Endothelial cell of umbilical vein (primary cell): ENCODE data around the gene MED12L. TPM values are rescaled to one million over a fixed set of nuclear protein-coding genes. Genes with fewer than 3 reads are reported as not detected.
A peak's percentile ranks its signal among the peaks of the same experiment; 100 is the strongest.

Experiments used
- BruUV-seq: library from RNA; stranded (reverse); fragments of 400-500 nt; replicated peaks from 2 replicates; lab custom pipeline; 2021; lab: Mats Ljungman, UMichigan
- CTCF ChIA-PET: fragments of 300-600, 350-600 bp; sonication (Branson Sonifier 250); formaldehyde crosslinking; loops from one replicate; lab custom pipeline; 2021; ENCODE audit warnings: antibody characterized with exemption, inconsistent platforms; lab: Charles Lee
- POLR2A ChIA-PET: fragments of 300-600, 350-600 bp; sonication (Branson Sonifier 250); formaldehyde crosslinking; loops from one replicate; lab custom pipeline; 2021; ENCODE audit warnings: antibody characterized with exemption, inconsistent platforms; lab: Charles Lee
- DNase-seq: peaks from one replicate; pipeline ENCODE4 v3.0.0-alpha.2; 2011; ENCODE audit warnings: low read depth, low spot score
- FAIRE-seq: peaks from 2 replicates; lab custom pipeline; 2011; peaks lifted over from hg19 to GRCh38; lab: Jason Lieb, UNC
- H2AFZ ChIP-seq: 2 replicates; pipeline ENCODE4 v1.6.0; 2012; ENCODE audit warnings: low read depth, low read length, control low read depth, inconsistent platforms
- H3K27ac ChIP-seq: 2 replicates; pipeline ENCODE4 v1.5.1; 2011; ENCODE audit warnings: low read depth, mild to moderate bottlenecking, control low read depth, low read length, moderate library complexity; ENCODE audit not compliant: insufficient read depth
- H3K27me3 ChIP-seq, 2 experiments: 2 replicates each; pipeline versions ENCODE4 v1.6.0 to v1.6.1; 2011; ENCODE audit warnings: low read length in 2 of 2, mixed read lengths in 1 of 2; ENCODE audit not compliant: control insufficient read depth in 2 of 2, insufficient read depth in 2 of 2
- H3K36me3 ChIP-seq, 2 experiments: 2 replicates in 1 of 2; 3 replicates in 1 of 2; pipeline ENCODE4 v1.5.1; 2011; ENCODE audit warnings: low read length in 2 of 2, mild to moderate bottlenecking in 1 of 2, moderate library complexity in 1 of 2; ENCODE audit not compliant: control insufficient read depth in 2 of 2, insufficient read depth in 2 of 2; ENCODE audit errors: extremely low read depth in 1 of 2
- H3K4me1 ChIP-seq: 3 replicates; pipeline ENCODE4 v1.5.1; 2011; ENCODE audit warnings: mild to moderate bottlenecking, low read length; ENCODE audit not compliant: control insufficient read depth, insufficient read depth; ENCODE audit errors: extremely low read depth
- H3K4me2 ChIP-seq: 2 replicates; pipeline ENCODE4 v1.6.1; 2011; ENCODE audit warnings: low read length, control low read depth, mixed read lengths; ENCODE audit not compliant: insufficient read depth
- H3K4me3 ChIP-seq, 3 experiments: fragments of 200-600 bp in 1 of 3; sonication (generic), shearing (Covaris generic) in 1 of 3; replicated peaks in 1 of 3; 2 replicates each; pipeline ENCODE4 v1.5.1; 2011 to 2016; ENCODE audit warnings: control low read depth in 3 of 3, low read length in 3 of 3, mild to moderate bottlenecking in 2 of 3, inconsistent platforms in 1 of 3, low read depth in 1 of 3, moderate library complexity in 1 of 3; ENCODE audit not compliant: insufficient read depth in 1 of 3
- H3K79me2 ChIP-seq: 2 replicates; pipeline ENCODE4 v1.6.0; 2012; ENCODE audit warnings: low read length, inconsistent platforms; ENCODE audit not compliant: control insufficient read depth, insufficient read depth
- H3K9ac ChIP-seq: replicated peaks from 2 replicates; pipeline ENCODE3; 2011; ENCODE audit warnings: low read length, control low read depth; ENCODE audit not compliant: insufficient read depth; ENCODE audit errors: extremely low read depth
- H3K9me1 ChIP-seq: replicated peaks from 3 replicates; pipeline ENCODE4 v1.6.0; 2011; ENCODE audit warnings: mild to moderate bottlenecking, low read length; ENCODE audit not compliant: control insufficient read depth, insufficient read depth; ENCODE audit errors: extremely low read depth
- H3K9me3 ChIP-seq: replicated peaks from 2 replicates; pipeline ENCODE4 v1.5.1; 2012; ENCODE audit warnings: low read length, inconsistent platforms; ENCODE audit not compliant: control insufficient read depth, insufficient read depth
- H4K20me1 ChIP-seq: replicated peaks from 2 replicates; pipeline ENCODE3; 2011; ENCODE audit warnings: mild to moderate bottlenecking, low read length; ENCODE audit not compliant: control insufficient read depth, insufficient read depth; ENCODE audit errors: extremely low read depth
- FOS ChIP-seq: IDR thresholded peaks from 2 replicates; pipeline ENCODE4 v1.6.1; 2011; ENCODE audit warnings: mild to moderate bottlenecking, low read length, moderate library complexity, borderline replicate concordance; ENCODE audit not compliant: insufficient read depth
- GATA2 ChIP-seq: IDR thresholded peaks from 2 replicates; pipeline ENCODE4 v1.7.0; 2011; ENCODE audit warnings: low read depth, mild to moderate bottlenecking, moderate library complexity, mixed read lengths, low read length; ENCODE audit not compliant: insufficient read length, insufficient read depth
- POLR2AphosphoS5 ChIP-seq: IDR thresholded peaks from 2 replicates; pipeline ENCODE4 v1.6.1; 2012; ENCODE audit warnings: low read depth, mild to moderate bottlenecking, control low read depth, low read length, moderate library complexity; ENCODE audit not compliant: insufficient read depth
- dilution Hi-C: fragments of 300-500 bp; cut with MboI; formaldehyde crosslinking; loops from one replicate; pipeline ENCODE4 v1.15.0; 2019; ENCODE audit warnings: low sequenced_read_pairs; ENCODE audit not compliant: extremely low pct_ligation_motif_present
- intact Hi-C: fragments of 100-400 bp; cut with micrococcal nuclease; formaldehyde crosslinking; loops from one replicate; pipeline ENCODE4 v1.10.0; 2022
- polyA plus RNA-seq, 4 experiments: library from polyadenylated mRNA; depleted of rRNA in 3 of 4; stranded (reverse) in 3 of 4; unstranded in 1 of 4; fragments of >200 nt; gene quantifications; 2 replicates each; pipeline versions ENCODE4 v1.2.1 to v1.2.3, GENCODE V29; 2011 to 2012; ENCODE audit warnings: missing spikeins in 1 of 4
- total RNA-seq: library from RNA; stranded (reverse); gene quantifications from 2 replicates; pipeline ENCODE4 v1.2.3, GENCODE V29; 2021
- TF ChIP-seq, protein P1 (sequence below), 2 donors: IDR thresholded peaks; 1 replicate in 1 of 2; 2 replicates in 1 of 2; pipeline ENCODE4 v1.5.1; 2011; ENCODE audit warnings: low read length in 2 of 2, mild to moderate bottlenecking in 2 of 2, moderate library complexity in 2 of 2, control low read depth in 1 of 2, inconsistent platforms in 1 of 2, low read depth in 1 of 2; ENCODE audit not compliant: insufficient read depth in 1 of 2; ENCODE audit errors: extremely low read depth in 1 of 2

Gene MED12L
- total and polyA plus RNA-seq, 2 donors (not counting 3 experiments of a cell fraction or from before 2014, with no cell fraction given), result 0.03 to 0.27 TPM

DNA sequence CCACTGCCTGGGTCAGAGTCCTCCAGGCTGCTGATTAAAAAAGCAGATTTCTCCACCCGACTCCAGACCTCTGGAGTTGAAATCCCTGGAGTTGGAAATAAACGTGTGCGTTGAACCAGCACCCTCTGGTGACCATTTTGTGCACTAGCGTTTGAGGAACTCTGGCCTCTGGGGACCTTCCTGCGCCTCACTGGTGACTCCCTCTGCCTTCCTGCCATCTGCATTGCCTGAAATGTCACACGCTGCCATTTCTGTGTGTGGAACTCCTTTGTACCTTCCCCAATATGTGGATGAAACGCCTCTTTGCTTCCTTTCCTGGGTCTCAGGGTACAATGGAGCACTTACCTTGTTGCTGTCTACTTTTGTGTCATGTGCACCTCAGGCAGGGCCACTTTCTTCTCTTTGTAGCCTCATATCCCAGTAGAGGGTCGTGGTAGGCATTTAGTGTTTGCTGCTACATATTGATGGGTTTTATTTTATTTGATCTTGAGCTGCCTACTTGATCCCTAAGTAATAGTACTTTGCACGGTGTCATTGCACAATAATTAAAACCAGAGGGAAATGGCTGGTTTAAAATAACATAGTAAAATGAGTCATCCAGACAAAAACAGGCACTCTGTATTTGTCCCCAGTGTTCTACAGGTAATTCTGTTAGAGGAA lies 60.7 kb downstream of the MED12L start:
- BruUV-seq, result no TSS peak
- TF ChIP-seq FOS (peak; percentile 43), POLR2AphosphoS5 (no peak), GATA2 (no peak)
- TF ChIP-seq, protein P1, sequence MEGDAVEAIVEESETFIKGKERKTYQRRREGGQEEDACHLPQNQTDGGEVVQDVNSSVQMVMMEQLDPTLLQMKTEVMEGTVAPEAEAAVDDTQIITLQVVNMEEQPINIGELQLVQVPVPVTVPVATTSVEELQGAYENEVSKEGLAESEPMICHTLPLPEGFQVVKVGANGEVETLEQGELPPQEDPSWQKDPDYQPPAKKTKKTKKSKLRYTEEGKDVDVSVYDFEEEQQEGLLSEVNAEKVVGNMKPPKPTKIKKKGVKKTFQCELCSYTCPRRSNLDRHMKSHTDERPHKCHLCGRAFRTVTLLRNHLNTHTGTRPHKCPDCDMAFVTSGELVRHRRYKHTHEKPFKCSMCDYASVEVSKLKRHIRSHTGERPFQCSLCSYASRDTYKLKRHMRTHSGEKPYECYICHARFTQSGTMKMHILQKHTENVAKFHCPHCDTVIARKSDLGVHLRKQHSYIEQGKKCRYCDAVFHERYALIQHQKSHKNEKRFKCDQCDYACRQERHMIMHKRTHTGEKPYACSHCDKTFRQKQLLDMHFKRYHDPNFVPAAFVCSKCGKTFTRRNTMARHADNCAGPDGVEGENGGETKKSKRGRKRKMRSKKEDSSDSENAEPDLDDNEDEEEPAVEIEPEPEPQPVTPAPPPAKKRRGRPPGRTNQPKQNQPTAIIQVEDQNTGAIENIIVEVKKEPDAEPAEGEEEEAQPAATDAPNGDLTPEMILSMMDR (IDR thresholded peaks at IDR 0.05; ENCODE audit: extremely low read depth in 1 of 2, insufficient read depth in 1 of 2, low read depth in 1 of 2, low read length in 2 of 2), result peak; percentile 86 to 87
- H3K36me3 ChIP-seq, result no peaks in the 10 kb centered on the region
- FAIRE-seq (peak; percentile 85), DNase-seq (peak; percentile 65)
- intact Hi-C loops, result loop anchor here (1.0 to 5.0 kb wide), 8 partner anchors 60 to 617 kb away; no protein-coding TSS in a partner anchor
- ChIA-PET CTCF (interaction anchor here (1.1 to 4.7 kb wide), 6 partner anchors 79 to 425 kb away, joined by 3 to 37 read pairs (median 14); no protein-coding TSS in a partner anchor), POLR2A (no interaction called here)
- no peaks in the 10 kb centered on the region for H3K9me1 ChIP-seq
- H3K4me2 ChIP-seq, result peak overlapping the region; percentile 21
- no peak overlapping the region for H3K4me3 ChIP-seq
- peaks cover 8% of the 10 kb centered on the region for H3K4me1 ChIP-seq
- dilution Hi-C loops, result no loop called here
- peak overlapping the region; percentile 70 for H2AFZ ChIP-seq
- no peak overlapping the region for H3K9ac ChIP-seq
- no peaks in the 10 kb centered on the region for H3K79me2 ChIP-seq
- no peak overlapping the region for H3K27ac ChIP-seq
- H3K9me3 ChIP-seq, result no peaks in the 10 kb centered on the region
- H4K20me1 ChIP-seq, result no peaks in the 10 kb centered on the region
- H3K27me3 ChIP-seq, result peaks cover 11 to 15% of the 10 kb centered on the region in 2 experiments
